ENCODE results near the gene OCRL. TPM values are rescaled to one million over a fixed set of nuclear protein-coding genes. Genes with fewer than 3 reads are reported as not detected.

The OCRL gene
- polyA plus RNA-seq, 1 experiment = 29.6 TPM

DNA sequence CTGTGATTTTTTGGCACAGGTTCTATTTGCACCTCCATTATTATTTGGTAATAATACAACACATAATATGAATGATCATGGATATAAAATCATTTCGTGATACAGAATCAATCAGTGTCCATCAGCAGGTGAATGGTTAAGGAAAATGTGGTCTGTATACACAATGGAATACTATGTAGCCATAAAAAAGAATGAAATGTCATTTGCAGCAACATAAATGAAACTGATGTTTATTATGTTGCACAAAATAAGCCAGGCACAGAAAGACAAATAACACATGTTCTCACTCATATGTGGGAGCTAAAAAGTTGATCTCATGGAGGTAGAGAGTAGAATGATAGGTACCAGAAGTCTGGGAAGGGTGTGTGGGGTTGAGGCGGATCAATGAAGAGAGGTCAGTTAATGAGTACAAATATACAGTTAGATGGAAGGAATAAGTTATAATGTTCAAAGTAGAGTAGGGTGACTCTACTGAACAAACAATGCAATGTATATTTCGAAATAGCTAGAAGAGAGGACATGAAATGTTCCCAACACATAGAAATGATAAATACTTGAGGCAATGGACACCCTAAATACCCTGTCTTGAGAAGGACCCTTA is 15.7 kb upstream of the OCRL start:
- H3K27me3 ChIP-seq (ENCODE audit: control insufficient read depth, insufficient read depth, low read length) = no peaks in the 10 kb centered on the region
- H3K27ac ChIP-seq (ENCODE audit: low read depth, low read length) = no peak overlapping the region
- ChIA-PET CTCF (no interaction called here), POLR2A (no interaction called here)
- no peaks in the 10 kb centered on the region; the same call in 1 of the 2 replicates for H3K9me3 ChIP-seq (ENCODE audit: control insufficient read depth, insufficient read depth, low read length)
- TF ChIP-seq, protein P1, sequence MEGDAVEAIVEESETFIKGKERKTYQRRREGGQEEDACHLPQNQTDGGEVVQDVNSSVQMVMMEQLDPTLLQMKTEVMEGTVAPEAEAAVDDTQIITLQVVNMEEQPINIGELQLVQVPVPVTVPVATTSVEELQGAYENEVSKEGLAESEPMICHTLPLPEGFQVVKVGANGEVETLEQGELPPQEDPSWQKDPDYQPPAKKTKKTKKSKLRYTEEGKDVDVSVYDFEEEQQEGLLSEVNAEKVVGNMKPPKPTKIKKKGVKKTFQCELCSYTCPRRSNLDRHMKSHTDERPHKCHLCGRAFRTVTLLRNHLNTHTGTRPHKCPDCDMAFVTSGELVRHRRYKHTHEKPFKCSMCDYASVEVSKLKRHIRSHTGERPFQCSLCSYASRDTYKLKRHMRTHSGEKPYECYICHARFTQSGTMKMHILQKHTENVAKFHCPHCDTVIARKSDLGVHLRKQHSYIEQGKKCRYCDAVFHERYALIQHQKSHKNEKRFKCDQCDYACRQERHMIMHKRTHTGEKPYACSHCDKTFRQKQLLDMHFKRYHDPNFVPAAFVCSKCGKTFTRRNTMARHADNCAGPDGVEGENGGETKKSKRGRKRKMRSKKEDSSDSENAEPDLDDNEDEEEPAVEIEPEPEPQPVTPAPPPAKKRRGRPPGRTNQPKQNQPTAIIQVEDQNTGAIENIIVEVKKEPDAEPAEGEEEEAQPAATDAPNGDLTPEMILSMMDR (IDR thresholded peaks at IDR 0.05; ENCODE audit: low read depth, low read length) = no peak
- no peak overlapping the region for H3K4me3 ChIP-seq (ENCODE audit: low read depth, low read length)
- no peak for DNase-seq (ENCODE audit: low read depth, low spot score)

DNA sequence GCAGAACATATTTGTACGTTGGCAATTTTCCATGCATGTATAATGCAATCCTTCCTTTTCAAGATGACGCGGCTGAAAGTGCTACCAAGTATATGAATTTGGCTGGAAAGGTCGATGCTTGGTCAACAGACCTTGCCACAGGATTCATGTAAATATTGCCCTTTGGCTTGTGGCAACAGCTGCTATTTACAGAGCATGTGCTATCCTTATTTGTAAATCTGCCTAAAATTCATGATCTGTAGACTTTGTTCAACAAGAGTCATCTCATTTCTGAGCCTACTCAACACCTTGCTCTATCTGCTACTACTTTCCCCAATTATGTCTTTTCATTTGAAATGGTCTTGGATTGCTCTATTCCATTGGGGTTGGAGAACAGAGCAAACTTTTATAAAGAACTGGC is 14.9 kb upstream of the OCRL start:
- Histone ChIP-seq H3K27me3 (ENCODE audit: control insufficient read depth, insufficient read depth, low read length) (no peaks in the 10 kb centered on the region), H3K4me3 (ENCODE audit: low read depth, low read length) (no peak overlapping the region), H3K27ac (ENCODE audit: low read depth, low read length) (no peak overlapping the region), H3K9me3 (ENCODE audit: control insufficient read depth, insufficient read depth, low read length) (no peaks in the 10 kb centered on the region; the same call in 1 of the 2 replicates)
- CTCF ChIA-PET = interaction anchor here (0.6 kb wide), 1 partner anchor 15 kb away, joined by 3 read pairs; the partner anchor contains the start of gene OCRL
- POLR2A ChIA-PET = no interaction called here
- DNase-seq (ENCODE audit: low read depth, low spot score) = no peak
- TF ChIP-seq, protein P1 (IDR thresholded peaks at IDR 0.05; ENCODE audit: low read depth, low read length) = no peak

DNA sequence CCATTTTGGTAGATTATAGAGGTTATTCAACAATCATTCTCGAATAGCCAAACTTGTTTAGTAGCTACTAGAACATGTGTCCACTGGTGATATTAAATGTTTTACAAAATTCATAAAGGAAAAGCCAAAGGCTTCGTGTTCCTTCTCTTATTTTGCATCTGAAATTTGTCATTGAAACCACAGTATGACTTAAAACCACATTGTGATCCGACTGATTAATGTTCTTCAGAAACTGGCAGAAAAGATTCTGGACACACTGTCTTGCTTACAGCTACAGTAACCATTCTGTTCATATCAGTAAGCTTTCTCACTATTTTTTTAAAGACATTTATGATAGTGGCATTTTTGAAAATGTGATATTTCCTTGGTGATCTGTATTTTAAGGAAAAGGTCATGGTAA is 14.2 kb upstream of the OCRL start:
- no peaks in the 10 kb centered on the region; the same call in 1 of the 2 replicates for H3K9me3 ChIP-seq (ENCODE audit: control insufficient read depth, insufficient read depth, low read length)
- DNase-seq (ENCODE audit: low read depth, low spot score) = no peak
- CTCF ChIA-PET = interaction anchor here (0.6 kb wide), 1 partner anchor 14 kb away, joined by 3 read pairs; the partner anchor contains the start of gene OCRL
- POLR2A ChIA-PET = no interaction called here
- no peaks in the 10 kb centered on the region for H3K27me3 ChIP-seq (ENCODE audit: control insufficient read depth, insufficient read depth, low read length)
- TF ChIP-seq, protein P1 (IDR thresholded peaks at IDR 0.05; ENCODE audit: low read depth, low read length) = no peak
- no peak overlapping the region for H3K4me3 ChIP-seq (ENCODE audit: low read depth, low read length)
- H3K27ac ChIP-seq (ENCODE audit: low read depth, low read length) = no peak overlapping the region

DNA sequence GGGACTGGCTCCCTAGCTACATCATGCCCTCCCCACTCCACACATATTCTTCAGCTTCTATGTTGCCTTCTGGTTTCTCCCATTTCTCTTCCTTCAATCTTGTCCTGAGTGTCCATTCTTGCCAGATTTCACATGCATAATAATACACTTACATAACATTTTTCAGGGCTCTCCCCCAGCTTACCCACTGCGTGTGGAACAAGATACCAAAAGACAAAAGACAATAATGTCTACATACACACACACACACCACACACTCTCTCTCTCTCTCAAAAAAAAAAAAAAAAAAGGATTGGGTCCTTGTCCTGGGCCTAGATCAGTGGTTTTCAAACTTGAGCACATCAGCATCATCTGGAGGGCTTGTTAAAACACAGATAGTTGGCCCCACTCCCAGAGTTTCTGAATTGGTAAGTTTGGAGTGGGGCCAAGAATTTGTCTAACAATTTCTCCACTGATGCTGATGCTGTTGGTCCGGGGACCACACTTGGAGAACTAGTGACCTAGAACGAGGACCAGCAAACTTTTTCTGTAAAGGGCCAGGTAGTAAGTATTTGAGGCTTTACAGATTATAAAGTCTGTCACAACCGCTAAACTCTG is 10.3 kb upstream of the OCRL start:
- no peak overlapping the region for H3K4me3 ChIP-seq (ENCODE audit: low read depth, low read length)
- ChIA-PET CTCF (no interaction called here), POLR2A (no interaction called here)
- no peak overlapping the region for H3K27ac ChIP-seq (ENCODE audit: low read depth, low read length)
- DNase-seq (ENCODE audit: low read depth, low spot score) = no peak
- TF ChIP-seq, protein P1 (IDR thresholded peaks at IDR 0.05; ENCODE audit: low read depth, low read length) = no peak
- no peaks in the 10 kb centered on the region for H3K9me3 ChIP-seq (ENCODE audit: control insufficient read depth, insufficient read depth, low read length)
- no peaks in the 10 kb centered on the region for H3K27me3 ChIP-seq (ENCODE audit: control insufficient read depth, insufficient read depth, low read length)

DNA sequence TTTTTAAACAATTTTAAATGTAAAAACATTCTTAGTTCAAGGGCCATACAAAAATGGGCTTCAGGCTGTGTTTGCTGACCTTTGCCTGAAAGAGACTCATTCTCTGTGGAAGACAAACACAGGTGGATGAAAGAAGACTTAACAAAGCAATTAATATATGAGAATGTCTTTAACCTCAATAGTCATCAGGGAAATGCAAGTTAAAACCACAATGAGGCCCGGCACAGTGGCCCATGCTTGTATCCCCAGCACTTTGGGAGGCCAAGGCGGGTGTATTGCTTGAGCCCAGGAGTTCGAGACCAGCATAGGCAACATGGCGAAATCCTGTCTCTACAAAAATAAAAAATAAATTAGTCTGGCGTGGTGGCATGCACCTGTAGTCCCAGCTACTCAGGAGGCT is 9.6 kb upstream of the OCRL start:
- ChIA-PET CTCF (no interaction called here), POLR2A (no interaction called here)
- no peak overlapping the region for H3K27ac ChIP-seq (ENCODE audit: low read depth, low read length)
- no peaks in the 10 kb centered on the region for H3K27me3 ChIP-seq (ENCODE audit: control insufficient read depth, insufficient read depth, low read length)
- no peak overlapping the region for H3K4me3 ChIP-seq (ENCODE audit: low read depth, low read length)
- H3K9me3 ChIP-seq (ENCODE audit: control insufficient read depth, insufficient read depth, low read length) = no peaks in the 10 kb centered on the region
- TF ChIP-seq, protein P1 (IDR thresholded peaks at IDR 0.05; ENCODE audit: low read depth, low read length) = no peak
- no peak for DNase-seq (ENCODE audit: low read depth, low spot score)
